Measurements from ENCODE around the gene PEAR1.

The PEAR1 gene

DNA sequence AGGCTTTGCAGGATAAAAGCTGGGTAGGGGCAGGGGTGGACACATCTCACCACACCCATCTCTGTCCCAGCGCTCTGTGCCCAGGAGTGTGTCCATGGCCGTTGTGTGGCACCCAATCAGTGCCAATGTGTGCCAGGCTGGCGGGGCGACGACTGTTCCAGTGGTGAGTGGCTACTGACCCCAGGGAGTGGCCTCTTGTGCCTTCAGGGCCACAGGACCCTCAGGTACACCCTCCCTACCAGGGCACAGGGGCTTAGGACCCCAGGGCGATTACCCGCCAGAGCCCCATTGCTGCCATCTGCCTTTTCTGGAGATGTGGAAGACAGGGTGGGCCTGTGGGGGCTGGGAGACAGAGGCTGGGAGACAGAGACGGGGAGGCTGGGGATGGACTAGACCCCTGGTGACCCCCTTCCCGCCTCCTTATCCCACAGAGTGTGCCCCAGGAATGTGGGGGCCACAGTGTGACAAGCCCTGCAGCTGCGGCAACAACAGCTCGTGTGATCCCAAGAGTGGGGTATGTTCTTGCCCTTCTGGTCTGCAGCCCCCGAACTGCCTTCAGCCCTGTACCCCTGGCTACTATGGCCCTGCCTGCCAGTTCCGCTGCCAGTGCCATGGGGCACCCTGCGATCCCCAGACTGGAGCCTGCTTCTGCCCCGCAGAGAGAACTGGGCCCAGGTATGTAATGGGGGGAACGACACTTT lies 12.8 kb downstream of the PEAR1 start:
- in situ Hi-C loops (cut with MboI; ENCODE audit: low pct_unique_long_range_greater_than_20kb, low sequenced_read_pairs, unreplicated experiment) = no loop called here
- DNase-seq (ENCODE audit: low spot score) = no peak
- TF ChIP-seq, protein P1, sequence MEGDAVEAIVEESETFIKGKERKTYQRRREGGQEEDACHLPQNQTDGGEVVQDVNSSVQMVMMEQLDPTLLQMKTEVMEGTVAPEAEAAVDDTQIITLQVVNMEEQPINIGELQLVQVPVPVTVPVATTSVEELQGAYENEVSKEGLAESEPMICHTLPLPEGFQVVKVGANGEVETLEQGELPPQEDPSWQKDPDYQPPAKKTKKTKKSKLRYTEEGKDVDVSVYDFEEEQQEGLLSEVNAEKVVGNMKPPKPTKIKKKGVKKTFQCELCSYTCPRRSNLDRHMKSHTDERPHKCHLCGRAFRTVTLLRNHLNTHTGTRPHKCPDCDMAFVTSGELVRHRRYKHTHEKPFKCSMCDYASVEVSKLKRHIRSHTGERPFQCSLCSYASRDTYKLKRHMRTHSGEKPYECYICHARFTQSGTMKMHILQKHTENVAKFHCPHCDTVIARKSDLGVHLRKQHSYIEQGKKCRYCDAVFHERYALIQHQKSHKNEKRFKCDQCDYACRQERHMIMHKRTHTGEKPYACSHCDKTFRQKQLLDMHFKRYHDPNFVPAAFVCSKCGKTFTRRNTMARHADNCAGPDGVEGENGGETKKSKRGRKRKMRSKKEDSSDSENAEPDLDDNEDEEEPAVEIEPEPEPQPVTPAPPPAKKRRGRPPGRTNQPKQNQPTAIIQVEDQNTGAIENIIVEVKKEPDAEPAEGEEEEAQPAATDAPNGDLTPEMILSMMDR (IDR thresholded peaks at IDR 0.05; ENCODE audit: extremely low read depth, insufficient read depth, missing control alignments) = no peak

DNA sequence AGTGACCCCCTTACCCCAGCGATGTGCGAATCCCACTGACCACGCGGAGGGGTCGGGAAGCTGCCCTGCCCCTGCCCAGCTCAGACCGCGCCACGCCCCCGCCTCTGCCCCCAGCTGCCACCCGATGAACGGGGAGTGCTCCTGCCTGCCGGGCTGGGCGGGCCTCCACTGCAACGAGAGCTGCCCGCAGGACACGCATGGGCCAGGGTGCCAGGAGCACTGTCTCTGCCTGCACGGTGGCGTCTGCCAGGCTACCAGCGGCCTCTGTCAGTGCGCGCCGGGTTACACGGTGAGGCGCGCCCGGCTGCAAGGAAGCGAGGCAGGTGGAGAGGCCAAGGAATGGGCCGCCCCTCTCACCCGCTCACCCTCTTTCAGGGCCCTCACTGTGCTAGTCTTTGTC lies 15.0 kb downstream of the PEAR1 start:
- TF ChIP-seq, protein P1 (IDR thresholded peaks at IDR 0.05; ENCODE audit: extremely low read depth, insufficient read depth, missing control alignments) = no peak
- no peak for DNase-seq (ENCODE audit: low spot score)
- in situ Hi-C loops (cut with MboI; ENCODE audit: low pct_unique_long_range_greater_than_20kb, low sequenced_read_pairs, unreplicated experiment) = no loop called here

DNA sequence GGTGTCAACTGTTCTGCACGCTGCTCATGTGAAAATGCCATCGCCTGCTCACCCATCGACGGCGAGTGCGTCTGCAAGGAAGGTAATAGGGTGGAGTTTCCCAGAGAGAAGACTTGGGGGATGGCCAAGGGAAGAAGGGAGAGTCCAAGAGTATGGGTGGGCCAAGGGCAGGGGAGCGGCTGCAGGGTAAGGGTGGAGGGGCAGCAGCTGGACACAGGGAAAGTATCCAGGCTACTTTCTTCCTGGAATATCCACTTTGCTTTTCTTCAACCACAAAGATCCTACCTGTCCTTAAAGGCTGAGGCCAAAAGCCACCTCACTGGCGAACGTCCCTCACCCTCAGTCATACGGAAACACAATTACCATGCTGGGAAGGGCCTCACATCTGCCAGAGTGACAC lies 15.4 kb downstream of the PEAR1 start:
- DNase-seq (ENCODE audit: low spot score) = no peak
- TF ChIP-seq, protein P1 (IDR thresholded peaks at IDR 0.05; ENCODE audit: extremely low read depth, insufficient read depth, missing control alignments) = no peak
- in situ Hi-C loops (cut with MboI; ENCODE audit: low pct_unique_long_range_greater_than_20kb, low sequenced_read_pairs, unreplicated experiment) = no loop called here

DNA sequence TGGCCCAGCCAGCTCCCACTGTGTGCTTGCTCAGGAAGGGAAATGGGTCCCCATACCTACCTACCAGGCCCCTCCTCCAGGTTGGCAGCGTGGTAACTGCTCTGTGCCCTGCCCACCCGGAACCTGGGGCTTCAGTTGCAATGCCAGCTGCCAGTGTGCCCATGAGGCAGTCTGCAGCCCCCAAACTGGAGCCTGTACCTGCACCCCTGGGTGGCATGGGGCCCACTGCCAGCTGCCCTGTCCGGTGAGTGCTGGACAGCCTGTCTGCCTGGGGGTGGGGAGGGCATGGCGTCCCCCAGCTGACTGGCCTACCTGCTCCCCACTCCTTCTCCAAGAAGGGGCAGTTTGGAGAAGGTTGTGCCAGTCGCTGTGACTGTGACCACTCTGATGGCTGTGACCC lies 16.2 kb downstream of the PEAR1 start:
- in situ Hi-C loops (cut with MboI; ENCODE audit: low pct_unique_long_range_greater_than_20kb, low sequenced_read_pairs, unreplicated experiment) = no loop called here
- TF ChIP-seq, protein P1 (IDR thresholded peaks at IDR 0.05; ENCODE audit: extremely low read depth, insufficient read depth, missing control alignments) = no peak
- DNase-seq (ENCODE audit: low spot score) = no peak

DNA sequence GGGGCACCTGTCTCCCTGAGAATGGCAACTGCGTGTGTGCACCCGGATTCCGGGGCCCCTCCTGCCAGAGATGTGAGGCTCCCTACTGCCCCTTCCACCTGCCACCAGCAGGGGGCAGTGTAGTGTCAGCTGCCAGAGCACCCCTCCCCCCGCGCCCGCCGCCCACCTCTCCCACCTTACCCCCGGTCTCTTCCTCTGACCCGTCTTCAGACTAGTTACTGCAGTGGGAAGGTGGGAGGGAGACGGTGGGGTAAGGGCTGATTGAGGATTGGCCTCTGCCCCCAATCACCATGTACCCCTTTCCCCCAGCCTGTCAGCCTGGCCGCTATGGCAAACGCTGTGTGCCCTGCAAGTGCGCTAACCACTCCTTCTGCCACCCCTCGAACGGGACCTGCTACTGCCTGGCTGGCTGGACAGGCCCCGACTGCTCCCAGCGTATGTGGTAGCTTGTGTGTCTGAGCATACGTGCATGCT lies 16.8 kb downstream of the PEAR1 start:
- DNase-seq (ENCODE audit: low spot score) = peak; percentile 83
- TF ChIP-seq, protein P1 (IDR thresholded peaks at IDR 0.05; ENCODE audit: extremely low read depth, insufficient read depth, missing control alignments) = peak; percentile 78
- in situ Hi-C loops (cut with MboI; ENCODE audit: low pct_unique_long_range_greater_than_20kb, low sequenced_read_pairs, unreplicated experiment) = no loop called here

DNA sequence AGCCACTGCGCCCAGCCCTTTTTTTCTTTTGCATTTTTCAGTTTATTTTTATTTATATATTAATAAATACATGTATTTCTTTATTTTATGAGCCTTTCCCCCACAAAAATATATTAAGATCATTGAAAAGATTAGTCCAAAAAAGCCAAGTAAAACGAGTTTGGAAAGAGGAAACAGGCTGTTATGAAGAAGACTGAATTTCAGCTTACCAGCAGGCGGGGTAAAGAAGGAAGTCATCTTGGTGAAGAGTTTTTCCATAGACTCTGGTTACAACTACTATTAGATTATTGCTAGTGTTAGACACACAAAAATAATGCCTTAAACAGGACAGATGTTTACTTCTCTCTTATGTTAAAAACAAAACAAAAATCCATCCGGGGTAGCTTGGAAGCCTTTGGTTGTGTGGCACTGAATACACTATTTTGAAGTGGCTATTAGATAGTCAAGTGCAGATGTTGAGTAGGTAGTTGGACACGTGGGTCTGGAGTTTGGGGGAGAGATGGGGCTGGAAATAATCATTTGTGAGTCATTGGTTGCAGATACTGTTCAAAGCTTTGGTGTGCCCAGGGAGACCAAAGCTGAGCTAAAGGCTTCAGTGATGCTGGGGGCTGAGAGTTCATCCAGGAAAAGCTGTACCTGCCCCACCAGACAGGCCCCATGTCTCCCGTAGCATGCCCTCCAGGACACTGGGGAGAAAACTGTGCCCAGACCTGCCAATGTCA lies 18.2 kb downstream of the PEAR1 start:
- no peak for DNase-seq (ENCODE audit: low spot score)
- TF ChIP-seq, protein P1 (IDR thresholded peaks at IDR 0.05; ENCODE audit: extremely low read depth, insufficient read depth, missing control alignments) = no peak
- in situ Hi-C loops (cut with MboI; ENCODE audit: low pct_unique_long_range_greater_than_20kb, low sequenced_read_pairs, unreplicated experiment) = no loop called here
